ENCODE measurements around the gene FAAP20. TPM values are rescaled to one million over a fixed set of nuclear protein-coding genes. Genes with fewer than 3 reads are reported as not detected.

FAAP20 gene, protein sequence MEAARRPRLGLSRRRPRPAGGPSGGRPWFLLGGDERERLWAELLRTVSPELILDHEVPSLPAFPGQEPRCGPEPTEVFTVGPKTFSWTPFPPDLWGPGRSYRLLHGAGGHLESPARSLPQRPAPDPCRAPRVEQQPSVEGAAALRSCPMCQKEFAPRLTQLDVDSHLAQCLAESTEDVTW
- total RNA-seq = 12.0 and 23.4 TPM in 2 replicates

DNA sequence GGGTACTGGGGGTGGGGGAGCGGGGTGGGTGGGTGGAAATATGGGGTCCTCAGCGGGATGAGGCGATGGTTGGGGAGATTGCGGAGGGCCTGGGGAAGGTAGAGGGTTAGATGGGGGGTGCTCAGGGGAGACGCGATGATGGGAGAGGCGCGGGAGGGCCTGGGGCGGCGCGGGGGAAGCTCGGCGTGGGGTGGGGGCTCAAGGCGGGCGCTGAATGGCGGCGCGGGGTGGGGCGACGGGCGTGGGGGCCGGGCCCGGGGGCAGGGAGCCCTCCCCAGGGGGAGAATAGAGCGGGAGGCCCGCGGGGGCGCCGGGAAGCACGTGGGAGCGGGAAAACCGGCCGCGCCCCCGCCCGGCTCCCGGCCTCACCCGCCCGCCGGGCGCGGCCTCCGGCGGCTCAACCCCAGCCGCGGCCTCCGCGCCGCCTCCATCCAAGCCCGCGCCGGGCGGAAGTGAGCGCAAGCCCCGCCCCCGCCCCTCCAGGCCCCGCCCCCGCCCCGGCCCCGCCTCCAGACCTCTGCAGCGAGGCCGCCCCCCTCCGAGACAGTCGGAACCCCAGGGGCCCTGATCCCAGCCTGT, at the start of gene FAAP20:
Gene FAAP20 (minus strand): TSS at position 454 of the 579 bp plus-strand sequence. CDS start 23 bp downstream, at position 431.
- DNase-seq (ENCODE audit: low read depth) = no peak

DNA sequence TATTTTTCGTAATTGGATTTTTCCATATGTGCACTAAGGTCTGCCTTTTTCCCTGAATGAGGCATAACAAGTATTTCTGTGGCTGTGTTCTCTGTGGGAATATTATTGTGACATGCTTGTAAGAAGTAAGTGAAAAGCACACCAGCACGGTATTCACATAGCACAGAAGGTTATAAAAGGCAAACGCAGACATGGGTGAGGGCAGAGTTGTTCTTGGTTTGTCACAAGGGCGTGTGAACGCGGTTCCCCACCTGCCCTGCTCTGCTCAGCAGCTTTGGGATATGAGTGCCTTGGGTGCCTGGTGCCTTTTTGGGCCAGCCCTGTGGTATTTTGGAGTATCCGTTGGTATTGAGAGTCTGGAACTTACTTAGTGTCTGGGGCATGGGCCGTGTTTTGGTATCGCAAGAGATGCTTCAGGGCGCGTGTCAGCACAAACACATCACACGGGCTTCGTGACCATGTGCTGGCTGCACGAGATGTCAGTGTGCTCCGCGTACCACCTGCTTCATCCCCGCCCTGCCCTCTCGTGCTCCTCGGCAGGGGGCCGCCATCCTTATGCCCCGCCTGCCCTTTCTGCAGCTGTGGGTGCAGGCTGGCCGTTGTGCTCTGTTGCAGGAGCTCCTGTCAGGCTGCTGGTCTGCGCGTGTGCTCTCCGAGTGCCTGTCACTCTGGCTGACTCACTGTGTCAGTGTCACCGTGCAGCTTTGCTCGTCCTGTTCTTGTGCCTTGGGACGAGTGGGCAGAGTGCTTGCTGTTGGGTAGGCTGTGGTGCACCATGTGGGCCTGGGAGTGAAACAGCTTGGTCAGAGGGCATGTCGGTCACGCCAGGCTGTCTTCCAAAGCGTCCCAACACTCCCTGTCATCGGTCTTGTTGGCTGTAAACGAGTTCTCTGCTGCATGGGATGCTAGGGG, 48.5 kb upstream of the FAAP20 start:
- no peak for DNase-seq (ENCODE audit: low read depth)

DNA sequence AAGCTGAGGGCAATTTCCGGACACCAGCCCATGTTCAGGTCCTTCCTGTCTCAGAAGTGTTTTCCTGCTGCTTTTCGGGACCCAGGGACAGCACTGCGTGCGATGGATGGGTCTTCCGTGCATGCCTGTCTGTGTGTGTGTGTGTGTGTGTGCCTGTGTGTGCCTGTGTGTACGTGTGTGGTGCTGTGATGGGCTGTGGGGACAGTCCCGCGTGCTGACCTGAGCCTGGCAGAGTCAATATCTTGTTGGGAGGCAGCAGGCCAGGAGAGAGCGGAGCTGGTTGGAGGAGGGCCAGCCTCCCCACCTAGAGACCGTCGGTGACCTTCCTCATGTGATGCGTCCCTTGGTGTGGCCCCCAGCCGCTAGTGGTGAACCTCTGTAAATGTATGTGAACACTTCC, 47.2 kb upstream of the FAAP20 start:
- no peak for DNase-seq (ENCODE audit: low read depth)

DNA sequence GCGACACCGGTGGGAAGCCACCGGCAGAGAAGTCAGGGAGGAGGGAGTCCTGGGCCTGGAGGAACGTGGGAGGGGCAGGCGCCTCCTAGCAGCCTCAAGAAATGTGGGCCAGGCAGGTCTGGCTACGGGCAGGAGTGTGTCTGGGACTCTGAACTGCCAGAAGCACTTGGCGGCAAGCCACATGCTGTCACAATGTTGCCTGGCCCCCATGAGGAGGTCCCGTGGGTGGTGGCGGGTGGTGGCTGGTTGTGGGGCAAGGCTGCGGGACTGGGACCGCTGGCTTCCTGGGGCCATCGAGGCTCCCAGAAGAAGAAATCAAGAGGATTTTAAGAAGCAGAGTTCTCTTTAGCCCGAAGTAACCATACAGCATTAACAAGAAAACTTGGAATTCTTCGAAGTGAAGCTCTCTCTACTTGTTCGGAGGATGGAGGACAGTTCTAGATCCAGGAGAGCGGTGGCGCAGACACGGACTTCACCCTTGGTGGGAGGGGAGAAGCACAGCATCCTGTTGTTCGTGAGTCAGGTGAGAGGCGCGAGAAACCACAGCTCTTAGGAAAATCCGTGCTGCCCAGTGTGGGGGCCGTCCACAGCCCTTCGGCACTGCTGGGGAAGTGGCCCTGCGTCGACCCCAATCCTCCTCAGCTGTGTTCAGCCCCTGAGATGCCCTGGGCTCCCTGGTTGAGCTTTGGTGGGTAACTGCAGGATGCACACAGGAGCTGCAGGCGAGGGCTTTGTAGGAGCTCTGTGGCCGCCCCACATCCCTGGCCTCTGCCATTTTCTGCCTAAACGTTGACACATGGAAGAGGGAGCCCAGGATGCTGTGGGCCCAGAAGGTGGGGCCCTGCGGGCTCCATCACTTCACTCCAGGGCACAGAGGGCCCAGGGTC, 45.9 kb upstream of the FAAP20 start:
- peak; percentile 68 for DNase-seq (ENCODE audit: low read depth)

DNA sequence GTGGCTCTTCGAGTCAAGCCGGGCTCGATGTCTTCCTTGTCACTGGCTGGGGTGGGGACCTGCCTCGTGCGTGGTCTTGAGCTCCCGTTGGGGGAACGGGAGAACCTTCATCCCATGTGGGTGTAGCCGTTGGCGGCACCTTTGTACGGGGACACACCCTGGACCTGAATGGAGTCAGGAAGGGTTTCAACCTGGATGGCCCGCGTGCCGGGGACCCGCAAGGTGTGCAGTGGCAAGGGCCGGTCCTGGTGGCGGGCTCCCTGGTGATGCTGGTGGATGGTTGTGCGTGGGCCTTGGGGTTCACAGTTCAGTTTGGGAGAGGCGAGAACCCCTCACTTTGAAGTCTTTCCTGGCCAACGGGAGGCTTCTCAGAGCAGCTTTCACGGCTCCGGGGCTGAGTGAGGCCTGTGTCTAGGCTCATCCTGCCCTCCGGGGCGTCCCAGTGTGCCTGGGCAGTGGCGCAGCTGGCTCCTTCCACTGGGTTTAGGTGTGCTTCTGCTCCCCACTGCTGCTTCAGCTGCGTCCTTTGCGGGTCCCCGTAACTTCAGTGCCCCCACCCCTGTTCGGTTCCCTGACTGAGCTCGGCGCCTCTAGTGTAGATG, 44.9 kb upstream of the FAAP20 start:
- no peak for DNase-seq (ENCODE audit: low read depth)

DNA sequence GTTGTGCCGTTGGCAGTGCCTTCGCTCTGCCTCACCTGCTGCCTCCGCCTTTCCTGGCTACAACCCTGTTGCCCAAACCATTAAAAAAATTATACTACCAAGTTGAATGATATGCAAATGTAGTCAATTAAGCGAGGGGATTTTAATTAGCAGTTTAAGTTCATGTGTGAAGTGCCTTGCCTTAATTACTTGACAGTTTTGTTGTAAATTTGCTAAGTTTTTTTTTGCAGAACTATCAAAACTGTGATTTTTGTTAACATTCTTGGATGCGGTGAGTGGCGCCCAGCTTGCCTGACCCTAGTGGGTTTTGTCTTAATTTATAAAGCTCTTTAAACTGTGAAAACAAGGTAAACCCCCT, 44.4 kb upstream of the FAAP20 start:
- DNase-seq (ENCODE audit: low read depth) = no peak

DNA sequence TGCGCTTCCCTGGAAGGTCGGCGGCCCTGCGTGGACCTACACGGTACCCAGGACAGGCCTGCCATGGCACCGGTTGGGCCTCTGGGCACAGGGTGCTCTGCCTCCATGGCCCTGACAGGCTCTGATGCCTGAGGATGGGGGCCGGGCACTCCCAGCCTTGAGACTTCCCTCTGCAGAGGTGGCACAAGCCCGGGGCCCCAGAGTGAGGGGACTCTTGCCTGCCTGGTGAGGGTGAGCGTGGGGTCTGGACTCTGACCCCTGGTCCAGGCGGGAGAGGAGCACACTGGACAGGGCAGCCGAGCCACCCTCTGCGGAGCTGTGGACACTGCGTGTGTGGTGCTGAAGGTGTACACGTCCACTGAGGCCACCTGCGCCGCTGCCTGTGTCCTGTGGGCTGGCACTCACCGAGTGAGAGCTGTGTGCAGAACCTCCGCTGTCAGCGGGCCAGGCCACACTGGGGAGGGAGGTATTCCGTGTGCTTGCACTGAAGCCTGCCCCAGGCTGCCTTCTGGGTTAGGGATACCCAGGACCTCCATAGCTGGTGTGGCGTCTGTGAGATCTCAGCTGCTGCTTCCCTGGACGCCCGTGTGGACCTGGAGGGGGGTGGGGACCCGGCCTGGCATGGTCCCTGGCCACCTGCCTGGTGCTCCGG, 43.9 kb upstream of the FAAP20 start:
- DNase-seq (ENCODE audit: low read depth) = no peak

DNA sequence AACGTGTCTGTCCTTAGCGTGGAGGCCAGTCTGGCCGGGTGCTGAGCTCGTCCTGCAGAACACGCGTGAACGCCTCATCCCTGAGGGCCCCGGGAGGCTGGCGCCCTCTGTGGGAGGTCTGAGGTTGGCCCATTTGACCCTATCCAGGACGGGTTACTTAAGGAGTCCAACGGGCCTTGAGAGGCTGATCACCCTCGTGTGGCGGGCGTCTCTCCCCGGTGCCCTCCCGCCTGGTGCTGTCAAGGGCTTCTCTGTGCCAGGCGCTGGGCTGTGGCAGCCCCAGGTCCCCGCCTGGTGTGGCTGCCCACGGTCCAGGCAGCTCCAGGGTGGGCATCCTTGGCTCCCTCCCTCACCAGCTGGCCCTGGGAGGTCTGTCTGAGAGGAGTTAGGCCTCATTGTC, 43.2 kb upstream of the FAAP20 start:
- no peak for DNase-seq (ENCODE audit: low read depth)

DNA sequence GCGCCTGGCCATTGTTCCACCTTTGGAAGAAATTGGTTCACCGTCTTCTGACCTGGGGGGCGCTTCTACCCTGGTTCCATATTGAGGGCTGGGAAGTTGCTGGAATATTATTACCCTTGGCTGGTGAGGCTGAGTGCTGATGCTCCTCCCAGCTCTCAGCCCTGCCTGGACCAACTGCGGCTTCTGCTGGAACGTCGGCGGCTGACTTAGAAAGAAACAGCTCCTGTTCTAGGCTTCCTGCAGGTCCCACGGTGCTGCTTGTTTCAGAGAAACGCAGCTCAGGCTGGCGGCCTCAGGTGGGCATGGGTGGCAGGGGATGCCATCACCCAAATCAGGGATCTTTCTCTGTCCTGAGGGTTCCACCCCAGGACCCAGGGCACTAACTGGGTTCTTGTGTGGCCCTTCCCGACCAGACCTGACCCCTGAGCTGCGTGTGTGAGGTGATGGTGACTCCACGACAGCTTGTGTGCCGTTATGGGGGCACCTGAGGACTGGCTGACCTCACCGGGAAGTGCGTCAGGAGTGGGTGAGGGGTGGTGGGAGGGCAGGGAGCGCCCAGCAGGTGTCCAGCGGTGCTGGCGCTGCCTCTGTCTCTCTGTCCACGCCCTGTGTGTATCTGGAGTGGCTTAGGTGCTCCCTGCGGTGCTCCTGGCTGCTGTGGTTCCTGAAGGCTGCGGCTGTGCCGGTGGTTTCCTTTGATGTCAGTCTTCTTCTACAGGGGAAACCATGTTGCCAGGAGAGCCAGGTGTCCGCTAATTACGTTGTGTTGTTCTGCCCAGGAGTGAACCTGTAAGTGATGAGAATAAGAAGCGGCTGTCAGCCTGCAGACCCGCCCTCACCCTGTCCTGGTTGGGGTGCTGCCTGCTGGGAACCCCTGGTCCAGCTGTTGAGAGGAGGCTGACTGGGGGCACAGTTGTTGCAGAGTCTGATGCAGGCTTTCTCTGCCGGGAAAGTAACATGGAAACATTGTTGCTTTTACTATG, 42.4 kb upstream of the FAAP20 start:
- no peak for DNase-seq (ENCODE audit: low read depth)

DNA sequence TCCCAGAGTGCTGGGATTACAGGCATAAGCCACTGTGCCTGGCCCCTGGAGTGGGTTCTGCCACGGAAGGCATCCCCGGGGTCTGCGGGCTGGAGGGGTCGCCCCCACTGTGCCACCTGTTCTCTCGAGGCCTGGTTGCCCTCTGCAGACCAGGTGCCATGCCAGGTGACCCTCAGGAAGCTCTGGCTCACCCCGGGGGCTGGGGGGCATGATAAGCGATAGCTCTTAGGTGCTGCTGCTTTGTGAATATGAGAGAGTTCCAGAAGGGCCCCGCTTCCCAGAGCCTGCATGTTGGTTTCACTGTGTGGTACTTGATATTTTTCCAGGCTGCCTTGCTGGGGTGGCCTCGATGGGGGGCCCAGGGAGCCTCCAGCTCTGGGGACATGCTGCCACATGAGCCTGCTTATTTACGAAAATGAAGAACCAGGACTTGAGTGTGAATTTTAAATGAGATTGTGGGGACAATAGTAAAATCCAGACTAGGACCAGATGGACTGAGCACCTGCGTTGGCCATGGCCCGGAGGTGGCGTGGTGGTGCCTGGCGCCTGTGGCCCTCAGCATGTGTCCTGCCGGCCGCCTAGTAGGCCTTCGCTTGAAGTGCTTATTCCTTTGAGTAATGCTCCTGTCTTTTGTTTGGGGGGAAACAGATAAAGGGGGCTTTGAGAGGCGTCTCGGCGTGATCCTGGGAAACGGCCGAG, 40.9 kb upstream of the FAAP20 start:
- no peak for DNase-seq (ENCODE audit: low read depth)

DNA sequence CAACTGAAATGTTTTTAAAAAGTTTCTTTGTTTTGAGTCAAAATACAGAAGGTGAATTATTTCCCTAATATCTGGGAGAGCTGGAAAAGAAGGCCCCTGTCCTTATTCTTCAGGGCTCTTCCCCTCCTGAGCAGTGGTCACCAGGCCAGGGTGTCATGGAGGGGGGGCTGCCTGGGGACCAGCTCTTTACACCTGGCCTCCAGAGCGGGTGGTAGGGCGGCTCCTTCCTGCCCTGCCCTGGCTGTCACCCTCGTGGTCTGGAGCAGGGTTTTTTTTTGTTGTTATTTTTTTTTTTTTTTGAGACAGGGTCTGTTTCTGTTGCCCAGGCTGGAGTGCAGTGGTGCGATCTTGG, 40.2 kb upstream of the FAAP20 start:
- no peak for DNase-seq (ENCODE audit: low read depth)

DNA sequence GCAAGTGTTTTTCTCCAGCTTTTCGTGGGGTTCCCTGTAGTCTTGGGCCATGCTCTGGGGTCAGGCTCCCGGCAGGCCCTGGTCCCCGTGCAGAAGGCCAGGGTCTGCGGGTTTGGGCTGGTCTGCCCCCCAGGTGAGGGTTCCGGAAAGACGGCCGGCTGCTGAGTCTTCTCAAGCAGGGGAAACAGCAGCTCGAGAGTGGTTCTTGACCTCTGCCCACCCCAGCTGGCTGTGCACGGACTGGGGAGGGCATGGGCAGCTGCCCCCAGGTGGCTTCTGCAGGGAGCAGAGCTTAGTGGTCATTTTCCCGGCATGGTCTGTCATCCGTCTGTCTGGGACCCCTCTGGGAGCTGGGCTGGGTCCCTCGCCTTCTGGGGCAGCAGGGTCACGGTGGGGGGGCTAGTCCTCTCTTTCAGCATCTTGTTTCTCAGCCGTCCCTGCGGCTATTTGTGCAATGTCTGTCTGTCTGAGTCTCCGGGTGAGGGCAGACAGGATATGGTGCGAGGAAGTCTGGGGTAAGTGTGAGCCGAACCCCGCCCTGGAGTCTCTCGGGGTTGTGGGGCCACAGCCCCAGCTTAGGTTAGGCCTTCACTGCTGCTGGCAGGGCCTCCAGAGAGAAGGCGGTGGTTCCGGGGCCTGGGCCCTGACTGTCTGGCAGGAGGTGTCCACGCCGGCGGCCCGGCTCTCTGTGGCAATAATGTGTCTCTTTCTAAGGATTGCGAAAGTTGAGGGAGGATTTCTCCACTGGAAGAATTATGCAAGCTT, 39.6 kb upstream of the FAAP20 start:
- peak; percentile 82 for DNase-seq (ENCODE audit: low read depth)

DNA sequence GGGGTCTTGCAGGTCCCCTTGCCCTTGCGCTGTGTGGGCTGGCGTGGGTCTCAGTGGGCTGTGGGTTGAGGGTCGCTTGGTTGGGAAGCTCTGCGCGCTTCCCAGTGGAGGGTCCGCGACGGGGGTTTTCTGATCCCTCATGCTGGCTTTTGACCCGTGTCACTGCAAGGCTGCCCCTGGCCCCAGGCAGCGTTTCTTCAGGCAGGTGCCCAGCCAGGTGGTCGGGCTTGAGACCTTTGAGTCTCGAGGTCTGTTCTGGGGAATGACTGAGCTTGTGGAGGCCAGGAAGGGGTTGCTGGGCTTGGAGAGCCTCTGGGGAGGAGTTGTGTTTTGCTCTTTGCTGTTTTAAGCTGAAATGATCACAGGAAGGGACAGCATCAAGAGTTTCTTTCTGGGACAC, 38.9 kb upstream of the FAAP20 start:
- DNase-seq (ENCODE audit: low read depth) = no peak

DNA sequence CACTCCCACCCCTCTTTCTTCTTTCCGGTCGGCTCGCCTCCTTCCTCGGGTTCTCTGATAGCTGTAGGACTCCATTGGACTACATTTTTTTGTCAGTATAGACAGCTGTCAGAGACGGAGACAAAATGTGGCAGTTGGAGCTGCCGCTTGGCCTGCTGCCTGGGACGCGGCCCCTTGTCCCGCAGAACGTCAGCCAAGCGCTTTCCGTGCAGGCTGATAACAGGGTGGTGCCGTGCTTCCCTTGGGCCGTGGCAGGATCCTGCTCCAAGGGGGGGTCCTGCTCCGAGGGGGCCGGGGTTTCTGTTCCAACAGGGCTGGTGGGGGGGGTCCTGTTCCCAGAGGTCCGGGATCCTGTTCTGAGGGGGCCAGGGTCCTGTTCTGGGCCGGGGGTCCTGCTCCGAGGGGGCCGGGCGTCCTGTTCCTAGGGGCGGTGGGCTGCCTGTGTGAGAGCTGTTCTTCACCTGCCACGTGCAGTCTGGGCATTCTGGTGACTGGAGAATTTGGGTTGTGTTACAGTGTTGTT, 38.4 kb upstream of the FAAP20 start:
- no peak for DNase-seq (ENCODE audit: low read depth)

DNA sequence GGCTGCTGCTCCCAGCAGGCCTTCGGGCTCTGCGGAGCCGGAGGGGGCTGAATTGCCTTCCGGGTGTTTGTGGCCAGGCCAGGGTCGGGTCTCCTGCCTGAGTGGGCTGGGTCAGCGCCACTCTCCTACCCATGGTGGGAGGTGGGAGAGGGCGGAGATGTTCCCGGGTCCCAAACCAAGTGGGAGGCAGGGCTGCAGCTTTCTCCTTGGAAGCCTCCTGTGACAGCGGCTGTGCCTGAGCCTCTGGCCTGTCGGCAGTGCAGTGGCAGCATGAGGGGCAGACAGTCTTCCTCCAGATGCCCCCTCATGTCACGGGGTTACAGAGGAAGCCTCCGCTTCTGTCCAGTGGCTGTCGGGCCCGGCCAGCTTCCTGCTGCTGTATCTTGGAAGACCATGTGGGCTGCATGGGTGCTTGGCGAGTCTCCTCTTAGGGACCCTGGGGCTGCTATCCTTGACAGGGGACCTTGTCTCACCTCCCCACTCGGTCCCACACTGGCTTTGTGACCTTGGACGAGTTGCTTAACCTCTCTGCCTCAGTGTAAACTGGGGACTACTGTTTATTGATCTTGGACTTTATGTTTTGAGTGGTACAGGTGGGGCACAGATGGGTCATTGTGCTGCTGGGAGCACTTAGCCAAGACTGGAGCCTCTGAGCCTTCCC, 37.8 kb upstream of the FAAP20 start:
- DNase-seq (ENCODE audit: low read depth) = no peak

DNA sequence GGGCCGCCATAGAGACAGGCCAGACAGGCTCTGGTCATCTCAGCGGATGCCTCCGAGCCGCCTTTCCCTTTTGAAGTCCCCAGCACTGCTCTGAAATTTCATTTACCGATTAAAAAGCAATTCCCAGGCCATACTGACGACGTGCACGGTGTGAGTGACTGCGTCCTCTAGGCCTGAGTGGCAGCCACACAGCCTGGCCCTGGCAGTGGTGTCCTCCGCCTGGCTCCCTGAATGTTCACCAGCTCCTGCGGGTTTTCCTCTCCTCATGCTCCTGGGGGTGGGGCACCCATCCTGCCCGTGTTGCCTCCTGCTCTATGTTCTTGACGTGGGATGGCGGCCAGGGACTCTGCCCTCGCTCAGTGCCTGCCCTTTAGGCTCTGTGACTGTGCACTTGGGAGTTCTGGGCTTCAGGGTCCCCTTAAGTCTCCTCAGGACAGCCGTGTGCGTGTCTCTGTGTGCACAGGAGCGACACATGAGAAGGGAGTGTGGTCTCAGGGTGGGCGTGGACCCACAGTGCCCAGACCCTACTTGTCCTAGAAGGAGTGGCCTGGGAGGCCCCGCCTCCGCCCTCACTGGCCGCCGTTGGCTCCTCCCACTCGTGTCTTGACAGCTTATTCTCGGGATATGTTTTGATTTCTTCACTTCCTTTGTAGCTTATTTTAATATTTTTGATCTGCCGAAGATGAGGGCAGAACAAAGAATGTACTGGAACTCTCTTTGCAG, 37.1 kb upstream of the FAAP20 start:
- peak; percentile 41 for DNase-seq (ENCODE audit: low read depth)

Measured in renal cortical epithelial cell (primary cell).